Neural cell (in vitro differentiated cells): ENCODE measurements around the gene MTMR3.

Experiments used
- CTCF ChIP-seq: fragments of 450-650 bp; IDR thresholded peaks from 2 replicates; pipeline ENCODE4 v1.5.1; 2014; ENCODE audit warnings: antibody characterized with exemption, mild to moderate bottlenecking, moderate library complexity; ENCODE audit not compliant: poor library complexity, severe bottlenecking
- EP300 ChIP-seq: fragments of 450-650 bp; conservative IDR thresholded peaks from 2 replicates; pipeline ENCODE4 v1.6.1; 2014; ENCODE audit warnings: antibody characterized with exemption, mild to moderate bottlenecking, moderate library complexity; ENCODE audit not compliant: poor library complexity, severe bottlenecking
- EZH2 ChIP-seq: fragments of 200-600, 300-800 bp; shearing (Covaris generic), sonication (generic); IDR thresholded peaks from 2 replicates; pipeline ENCODE4 v1.6.1; 2014; ENCODE audit warnings: antibody characterized with exemption, low read length, borderline replicate concordance, mild to moderate bottlenecking; ENCODE audit not compliant: insufficient read depth, poor library complexity, severe bottlenecking
- POLR2AphosphoS5 ChIP-seq: IDR thresholded peaks from 2 replicates; pipeline ENCODE4 v1.6.1; 2012
- TF ChIP-seq, protein P1 (sequence below): IDR thresholded peaks from 2 replicates; pipeline ENCODE4 v1.6.1; 2012; ENCODE audit warnings: borderline replicate concordance

DNA sequence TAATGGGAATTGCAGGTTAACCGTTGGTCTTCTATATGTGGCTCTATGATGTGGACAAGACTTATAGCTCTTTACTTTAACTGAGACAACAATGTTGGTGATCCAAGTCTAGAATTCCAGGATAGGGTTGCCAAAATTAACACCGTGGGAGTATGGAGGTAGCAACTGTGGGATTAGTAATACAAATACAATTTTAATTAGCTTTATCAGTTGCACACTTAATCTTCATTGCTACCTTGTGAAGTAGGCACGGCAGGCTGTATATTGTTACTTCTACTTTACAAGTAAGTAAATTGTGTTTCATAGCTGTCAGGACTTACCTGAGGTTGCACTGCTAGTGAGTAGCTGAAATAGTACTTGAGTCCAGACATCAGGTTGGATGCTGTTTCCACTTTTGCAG, 21.0 kb downstream of the MTMR3 start:
- TF ChIP-seq POLR2AphosphoS5 (no peak), CTCF (no peak), EZH2 (no peak), EP300 (no peak)
- TF ChIP-seq, protein P1, sequence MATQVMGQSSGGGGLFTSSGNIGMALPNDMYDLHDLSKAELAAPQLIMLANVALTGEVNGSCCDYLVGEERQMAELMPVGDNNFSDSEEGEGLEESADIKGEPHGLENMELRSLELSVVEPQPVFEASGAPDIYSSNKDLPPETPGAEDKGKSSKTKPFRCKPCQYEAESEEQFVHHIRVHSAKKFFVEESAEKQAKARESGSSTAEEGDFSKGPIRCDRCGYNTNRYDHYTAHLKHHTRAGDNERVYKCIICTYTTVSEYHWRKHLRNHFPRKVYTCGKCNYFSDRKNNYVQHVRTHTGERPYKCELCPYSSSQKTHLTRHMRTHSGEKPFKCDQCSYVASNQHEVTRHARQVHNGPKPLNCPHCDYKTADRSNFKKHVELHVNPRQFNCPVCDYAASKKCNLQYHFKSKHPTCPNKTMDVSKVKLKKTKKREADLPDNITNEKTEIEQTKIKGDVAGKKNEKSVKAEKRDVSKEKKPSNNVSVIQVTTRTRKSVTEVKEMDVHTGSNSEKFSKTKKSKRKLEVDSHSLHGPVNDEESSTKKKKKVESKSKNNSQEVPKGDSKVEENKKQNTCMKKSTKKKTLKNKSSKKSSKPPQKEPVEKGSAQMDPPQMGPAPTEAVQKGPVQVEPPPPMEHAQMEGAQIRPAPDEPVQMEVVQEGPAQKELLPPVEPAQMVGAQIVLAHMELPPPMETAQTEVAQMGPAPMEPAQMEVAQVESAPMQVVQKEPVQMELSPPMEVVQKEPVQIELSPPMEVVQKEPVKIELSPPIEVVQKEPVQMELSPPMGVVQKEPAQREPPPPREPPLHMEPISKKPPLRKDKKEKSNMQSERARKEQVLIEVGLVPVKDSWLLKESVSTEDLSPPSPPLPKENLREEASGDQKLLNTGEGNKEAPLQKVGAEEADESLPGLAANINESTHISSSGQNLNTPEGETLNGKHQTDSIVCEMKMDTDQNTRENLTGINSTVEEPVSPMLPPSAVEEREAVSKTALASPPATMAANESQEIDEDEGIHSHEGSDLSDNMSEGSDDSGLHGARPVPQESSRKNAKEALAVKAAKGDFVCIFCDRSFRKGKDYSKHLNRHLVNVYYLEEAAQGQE, result no peak
